HG03060 (cell line): Measurements from ENCODE around the gene ICOS.

Experiments
- ATAC-seq: cut with Tn5 transposase; IDR thresholded peaks from one replicate; pipeline ENCODE4 v1.9.1; 2021; ENCODE audit warnings: low read depth, moderate number of reproducible peaks; ENCODE audit not compliant: unreplicated experiment

The ICOS gene, protein sequence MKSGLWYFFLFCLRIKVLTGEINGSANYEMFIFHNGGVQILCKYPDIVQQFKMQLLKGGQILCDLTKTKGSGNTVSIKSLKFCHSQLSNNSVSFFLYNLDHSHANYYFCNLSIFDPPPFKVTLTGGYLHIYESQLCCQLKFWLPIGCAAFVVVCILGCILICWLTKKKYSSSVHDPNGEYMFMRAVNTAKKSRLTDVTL

DNA sequence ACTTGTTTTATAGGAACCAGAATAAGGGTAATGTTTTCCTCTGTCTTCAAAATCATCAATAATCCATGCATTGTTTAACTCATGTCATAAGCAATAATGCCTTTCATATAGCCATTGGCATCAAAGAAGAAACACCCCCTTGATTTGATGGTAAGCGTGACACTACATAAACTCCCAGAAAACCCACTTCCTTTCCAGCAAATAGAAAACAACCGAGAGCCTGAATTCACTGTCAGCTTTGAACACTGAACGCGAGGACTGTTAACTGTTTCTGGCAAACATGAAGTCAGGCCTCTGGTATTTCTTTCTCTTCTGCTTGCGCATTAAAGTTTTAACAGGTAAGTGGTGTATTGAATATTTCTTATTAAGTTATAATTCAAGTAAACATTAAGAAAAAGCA, at the start of gene ICOS:
TSS of gene ICOS (plus strand) at position 229 of the 400 bp plus-strand sequence. CDS start at position 281, 52 bp downstream.
- ATAC-seq: no peak

DNA sequence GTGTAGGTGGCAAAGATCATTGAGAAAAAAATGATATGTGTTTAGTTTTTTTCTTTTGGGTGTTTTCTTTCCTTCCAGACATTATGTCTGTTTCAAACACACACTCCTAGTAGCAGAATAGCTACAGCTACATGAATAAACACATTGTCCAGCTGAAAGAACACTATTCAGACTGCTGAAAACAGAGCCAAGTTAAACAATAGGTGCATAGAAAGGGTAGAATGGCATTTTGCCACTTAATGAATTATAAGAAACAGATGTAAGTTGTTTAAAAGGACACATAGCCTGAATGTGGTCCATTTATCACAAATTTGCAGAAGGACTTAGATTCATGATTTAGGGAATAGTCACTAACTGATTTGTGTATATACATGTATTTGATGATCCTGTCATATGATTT, 48.9 kb upstream of the ICOS start:
- no peak for ATAC-seq

DNA sequence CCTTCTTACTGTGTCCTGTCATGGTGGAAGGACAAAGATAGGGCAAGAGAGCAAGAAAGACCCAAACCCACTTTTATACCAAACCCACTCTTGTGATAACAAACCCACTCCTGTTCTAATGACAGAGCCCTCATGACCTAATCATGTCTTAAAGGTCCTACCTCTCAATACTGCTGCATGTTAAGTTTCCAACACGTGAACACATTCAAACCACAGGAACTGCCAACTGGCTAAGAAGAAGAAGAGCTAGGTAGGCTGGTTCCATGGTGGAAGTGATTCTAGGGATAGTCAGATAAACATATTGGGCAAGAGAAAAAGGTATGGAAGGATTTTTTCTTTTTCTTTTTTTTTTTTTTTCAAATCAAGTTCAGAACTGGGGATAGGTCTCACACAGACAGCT, 47.0 kb upstream of the ICOS start:
- no peak for ATAC-seq

DNA sequence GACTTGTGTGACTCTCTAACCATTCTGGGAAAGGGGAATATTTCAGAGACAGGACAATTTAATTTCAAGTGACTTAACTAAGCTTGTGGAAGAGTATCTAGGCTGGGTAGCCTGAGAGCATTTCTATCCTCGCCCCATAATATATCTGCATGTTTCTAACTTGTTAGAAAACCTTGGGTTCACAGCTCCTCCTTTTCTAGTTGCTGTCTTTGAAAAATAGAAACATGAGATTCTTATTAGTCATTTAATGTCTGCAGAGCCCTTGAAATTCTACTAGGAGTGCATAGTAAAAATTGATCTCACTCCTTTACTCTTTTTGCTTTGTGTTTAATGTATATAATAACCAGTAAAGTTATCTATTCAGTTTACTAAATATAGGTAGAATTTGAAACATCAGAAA, 46.6 kb upstream of the ICOS start:
- no peak for ATAC-seq

DNA sequence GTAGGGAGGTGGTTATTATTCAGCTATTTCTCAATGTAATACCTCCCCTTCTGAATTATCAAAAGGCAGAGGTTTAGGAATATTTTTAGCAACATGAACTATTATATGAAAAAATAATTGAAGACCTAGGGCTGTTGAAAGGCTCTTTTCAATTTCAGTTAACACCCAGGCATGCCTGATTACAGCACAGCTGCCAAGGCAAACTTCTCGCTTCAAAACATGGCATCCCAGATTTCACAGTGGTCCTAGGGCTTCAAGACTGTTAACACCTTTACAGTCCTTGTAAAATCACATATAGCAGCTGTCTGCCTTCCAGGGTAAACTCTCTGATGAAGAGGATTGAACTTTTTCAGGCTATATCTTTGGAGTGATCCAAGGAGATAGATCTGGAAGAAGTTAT, 45.8 kb upstream of the ICOS start:
- no peak for ATAC-seq

DNA sequence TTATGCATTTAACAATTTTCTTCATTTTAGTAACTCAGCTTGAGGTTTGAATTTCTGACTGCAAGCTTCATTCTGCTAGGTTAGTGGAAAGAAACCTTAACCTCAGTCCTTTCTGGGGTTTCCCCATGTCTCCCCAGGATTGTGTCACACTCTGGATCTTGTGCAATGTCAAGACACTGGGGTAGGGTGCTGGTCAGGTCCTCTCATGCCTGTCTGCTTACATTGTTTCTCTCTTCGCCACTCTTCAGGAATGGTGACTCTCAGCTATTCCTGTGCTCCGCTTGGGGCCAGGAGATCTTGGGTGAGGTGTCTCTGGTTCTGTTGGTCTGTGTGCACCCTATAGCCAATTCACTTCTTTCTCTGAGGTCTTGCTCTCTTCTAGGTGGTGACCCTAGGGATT, 45.1 kb upstream of the ICOS start:
- no peak for ATAC-seq

DNA sequence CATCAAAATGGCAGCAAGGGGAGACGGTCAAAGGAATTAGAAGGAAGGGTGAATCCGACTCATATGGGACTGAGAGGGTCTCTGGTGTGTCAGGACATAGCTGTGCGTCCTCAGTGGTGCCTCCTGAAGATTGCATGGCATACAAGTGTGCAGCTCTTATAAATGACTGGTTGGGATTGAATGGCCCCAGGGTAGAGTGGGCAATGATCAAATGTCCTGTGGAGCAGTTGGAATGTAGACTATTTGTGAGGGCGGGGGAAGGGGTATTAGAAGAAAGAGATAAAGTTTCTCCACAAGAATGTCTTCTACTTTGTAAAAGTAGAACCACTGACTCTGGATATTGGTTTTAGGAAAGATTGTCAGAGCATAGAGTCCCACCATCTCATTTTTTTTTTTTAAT, 44.4 kb upstream of the ICOS start:
- no peak for ATAC-seq

DNA sequence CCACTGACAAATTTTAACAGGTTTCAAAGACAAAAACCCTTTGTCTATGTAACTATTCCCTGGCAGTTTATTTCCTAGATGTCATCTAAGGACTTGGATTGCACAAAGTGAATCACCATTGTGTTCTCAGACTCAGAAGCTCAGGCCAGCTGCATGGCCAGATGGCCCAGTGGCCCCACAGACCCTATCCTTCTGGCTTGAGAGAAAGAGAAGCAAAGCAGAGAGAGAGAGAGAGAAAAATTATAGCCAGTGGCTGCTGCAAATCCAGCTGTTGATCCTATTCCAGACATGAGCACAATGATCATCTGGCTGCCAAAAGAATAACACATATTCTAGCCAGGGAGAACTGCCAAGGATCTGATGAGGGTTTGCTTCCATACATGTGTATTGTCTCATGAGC, 43.2 kb upstream of the ICOS start:
- ATAC-seq: no peak

DNA sequence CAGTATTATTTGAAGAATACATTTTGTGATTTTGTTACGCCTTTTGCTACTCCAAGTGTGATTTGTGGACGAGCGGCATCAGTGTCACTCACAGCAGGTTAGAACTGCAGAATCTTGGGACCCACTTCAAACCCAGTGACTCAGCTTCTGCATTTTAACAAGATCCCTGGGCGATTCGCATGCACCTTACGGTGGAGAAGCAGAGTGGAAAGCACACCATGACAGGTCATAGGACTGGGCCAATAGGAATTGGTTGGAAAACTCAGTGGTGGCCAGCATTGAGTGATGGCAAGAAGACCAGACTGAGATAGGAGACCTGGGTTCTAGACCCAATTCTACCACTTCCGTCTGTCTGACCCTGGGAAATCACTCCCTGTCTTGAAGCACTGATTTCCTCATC, 42.7 kb upstream of the ICOS start:
- no peak for ATAC-seq

DNA sequence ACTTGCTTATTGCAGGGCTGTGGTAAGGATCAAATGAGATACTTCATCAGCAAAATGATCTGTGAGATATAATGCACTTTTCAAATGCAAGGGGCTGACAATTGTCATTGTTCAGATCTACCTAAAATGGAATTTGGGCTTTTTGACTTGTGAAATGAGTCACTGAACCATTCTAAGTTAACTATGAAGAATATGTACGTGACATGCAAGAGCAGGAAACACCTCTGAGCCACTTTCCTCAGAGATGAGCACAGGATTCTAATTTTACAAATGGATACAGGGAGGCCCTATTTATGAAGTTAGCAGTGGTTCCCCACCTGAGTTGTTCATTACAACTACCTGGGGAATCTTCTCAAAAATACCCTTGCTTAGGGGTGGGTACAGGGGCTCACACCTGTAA, 42.3 kb upstream of the ICOS start:
- no peak for ATAC-seq

DNA sequence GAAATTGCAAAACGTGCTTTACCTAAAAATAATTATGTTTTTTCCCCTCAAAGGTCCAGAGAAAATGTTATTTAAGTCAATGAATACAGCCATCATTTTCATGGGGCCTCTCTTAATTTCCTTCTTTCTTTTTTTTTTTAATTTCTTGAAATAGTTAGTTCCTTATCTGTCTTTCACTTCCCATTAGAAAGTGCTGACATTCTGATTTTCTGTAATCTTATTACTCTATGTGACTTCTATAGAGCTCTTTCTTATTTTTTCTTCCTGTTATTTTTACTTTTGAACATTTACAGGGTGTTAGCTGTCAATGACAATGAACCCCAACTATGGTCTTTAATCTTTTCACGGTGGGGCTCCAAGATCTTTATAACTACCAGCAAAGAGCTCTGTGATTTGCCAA, 39.0 kb upstream of the ICOS start:
- ATAC-seq: no peak

DNA sequence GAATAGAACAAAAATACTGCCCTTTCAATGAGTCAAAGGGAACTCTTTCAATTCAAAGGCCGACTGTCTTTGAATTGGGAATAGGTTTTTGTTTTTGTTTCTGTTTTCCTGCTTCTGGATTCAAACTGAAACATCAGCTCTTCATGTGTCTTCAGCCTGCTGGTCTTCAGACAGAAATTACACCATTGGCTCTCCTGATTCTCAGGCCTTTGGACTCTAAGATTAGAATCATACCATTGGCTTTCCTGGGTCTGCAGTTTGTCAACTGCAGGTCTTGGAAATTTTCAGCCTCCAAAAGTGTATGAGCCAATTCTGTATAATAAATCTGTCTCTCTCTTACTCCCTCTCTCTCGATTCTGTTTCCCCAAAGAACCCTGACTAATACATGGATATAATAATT, 37.9 kb upstream of the ICOS start:
- ATAC-seq: no peak

DNA sequence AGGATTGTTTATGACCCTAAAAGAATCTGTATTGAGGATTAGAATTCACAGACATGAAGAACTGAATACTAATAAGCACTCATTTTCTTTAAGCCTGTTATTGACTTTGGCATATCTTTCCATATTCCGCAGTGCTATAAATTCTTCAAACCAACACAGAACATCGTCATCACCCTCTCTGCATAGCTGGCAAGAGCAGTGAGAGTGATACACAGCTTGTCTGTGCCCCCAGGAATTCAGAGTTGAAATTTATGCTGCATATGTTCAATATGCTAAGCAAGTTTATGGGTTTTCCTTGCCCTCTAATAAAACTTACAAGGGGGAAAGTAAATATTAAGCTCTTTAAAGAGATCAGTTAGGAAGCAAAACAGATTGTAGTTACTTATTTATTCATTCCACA, 36.3 kb upstream of the ICOS start:
- no peak for ATAC-seq

DNA sequence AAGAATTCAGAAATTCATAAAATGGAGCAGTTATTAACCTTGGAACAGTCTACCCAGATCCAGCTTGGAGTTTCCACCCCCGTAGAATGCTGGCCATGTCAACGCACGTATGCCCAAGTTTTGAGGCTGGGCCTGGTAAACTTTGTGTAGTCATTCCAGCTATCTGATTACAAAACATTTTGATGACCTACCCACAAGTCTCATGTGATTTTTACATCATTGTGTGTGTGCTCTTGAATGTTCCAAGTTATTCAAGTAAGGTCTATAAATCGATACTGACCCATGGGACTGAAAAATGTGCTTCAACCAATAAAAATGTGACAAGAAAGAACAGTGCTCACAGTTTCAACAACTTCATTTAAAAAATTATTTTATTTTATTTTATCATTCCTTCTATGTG, 32.5 kb upstream of the ICOS start:
- no peak for ATAC-seq

DNA sequence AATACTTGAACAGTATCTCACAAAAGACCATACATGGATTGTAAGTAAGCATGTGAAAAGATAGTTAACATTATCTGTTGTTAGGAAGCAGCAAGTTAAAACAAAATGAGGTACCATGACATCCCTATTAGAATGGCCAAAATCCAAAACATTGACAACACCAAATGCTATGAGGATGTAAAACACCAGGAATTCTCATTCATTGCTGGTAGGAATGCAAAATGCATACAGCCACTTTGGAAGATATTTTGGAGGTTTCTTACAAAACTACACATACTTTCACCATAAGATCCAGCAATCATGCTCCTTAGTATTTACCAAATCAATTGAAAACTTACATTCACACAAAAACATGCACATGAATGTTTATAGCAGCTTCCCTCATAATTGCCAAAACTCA, 30.9 kb upstream of the ICOS start:
- ATAC-seq: no peak

DNA sequence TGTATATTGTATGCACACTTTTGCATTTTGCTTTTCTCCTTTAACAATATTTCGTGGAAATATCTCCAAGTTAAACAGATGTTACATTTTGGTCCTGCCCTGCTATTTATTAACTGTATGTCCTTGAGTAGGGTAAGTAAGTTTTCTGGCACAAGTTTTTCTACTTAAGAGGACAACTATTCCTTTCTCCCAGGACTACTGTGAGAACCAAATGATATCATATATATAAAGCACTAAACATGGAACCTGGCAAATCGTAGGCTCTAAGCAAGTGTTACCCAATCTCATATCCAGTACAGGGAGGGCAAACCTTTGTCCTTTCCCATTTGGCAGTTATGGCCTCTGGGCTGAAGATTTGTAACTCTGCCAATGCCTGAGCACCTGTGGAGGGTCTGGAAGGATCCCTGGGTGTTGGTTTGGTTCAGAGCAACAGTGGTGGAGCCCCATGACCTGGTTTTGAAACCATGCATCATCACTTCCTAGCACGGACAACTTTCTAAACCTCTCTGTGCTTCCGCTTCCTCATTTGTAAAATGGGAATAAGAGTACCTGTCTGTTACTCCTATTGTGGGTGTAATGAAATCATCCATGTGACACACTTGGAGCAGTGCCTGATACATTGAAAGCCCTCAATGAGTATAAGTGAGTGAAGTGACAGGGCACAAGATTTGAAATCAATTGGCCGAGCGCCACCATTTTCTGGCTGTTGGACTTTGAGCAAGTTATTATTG, 28.3 kb upstream of the ICOS start:
- no peak for ATAC-seq

DNA sequence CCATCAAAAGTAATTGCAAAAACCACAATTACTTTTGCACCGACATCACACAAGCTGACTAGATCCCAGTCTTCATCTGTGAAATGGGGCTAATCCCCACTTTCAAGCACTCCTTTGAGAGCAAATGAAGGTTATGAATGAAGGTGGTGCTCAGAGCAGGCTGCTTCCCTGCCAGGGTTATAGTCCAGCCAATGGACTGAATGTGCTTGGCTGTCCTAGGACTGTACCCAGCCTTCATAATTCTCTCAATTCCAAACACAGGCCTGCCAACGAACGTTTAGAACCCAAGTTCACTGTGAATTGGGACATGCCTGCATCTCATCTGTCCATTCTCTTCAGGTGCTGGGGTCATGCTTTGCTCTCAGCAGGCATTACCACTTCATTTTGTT, 27.8 kb upstream of the ICOS start:
- ATAC-seq: no peak

DNA sequence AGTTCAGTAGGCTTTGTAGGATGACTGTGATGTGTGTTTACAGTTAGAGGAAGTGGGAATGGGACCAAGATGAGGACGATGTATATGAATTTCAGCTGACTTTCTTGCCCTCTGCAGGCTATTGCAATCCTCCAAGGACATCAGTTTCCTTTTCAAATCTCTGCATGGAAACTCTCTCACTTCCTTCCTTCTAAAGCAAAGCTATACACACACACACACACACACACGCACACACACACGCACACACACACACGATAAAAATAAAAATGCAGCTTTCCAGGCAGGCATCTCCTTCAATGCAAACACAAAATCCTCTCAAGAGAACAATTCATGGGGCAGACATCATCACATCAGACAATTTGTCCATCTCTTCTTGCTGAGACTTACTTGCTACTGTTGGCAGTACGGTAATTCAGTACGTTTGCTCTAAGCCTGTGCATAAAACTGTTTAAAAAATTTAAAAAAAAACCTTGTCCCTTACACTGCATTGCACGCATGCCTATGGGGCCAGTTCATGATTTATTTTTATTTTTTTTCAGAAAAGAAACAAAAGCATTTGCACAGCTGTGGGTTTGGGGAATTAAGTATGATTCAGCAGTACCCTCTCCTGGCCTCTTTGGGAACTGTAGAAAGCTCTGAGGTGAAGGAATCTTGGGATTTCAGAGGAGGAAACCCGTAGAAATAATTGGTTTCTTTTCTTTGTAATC, 27.1 kb upstream of the ICOS start:
- ATAC-seq: no peak

DNA sequence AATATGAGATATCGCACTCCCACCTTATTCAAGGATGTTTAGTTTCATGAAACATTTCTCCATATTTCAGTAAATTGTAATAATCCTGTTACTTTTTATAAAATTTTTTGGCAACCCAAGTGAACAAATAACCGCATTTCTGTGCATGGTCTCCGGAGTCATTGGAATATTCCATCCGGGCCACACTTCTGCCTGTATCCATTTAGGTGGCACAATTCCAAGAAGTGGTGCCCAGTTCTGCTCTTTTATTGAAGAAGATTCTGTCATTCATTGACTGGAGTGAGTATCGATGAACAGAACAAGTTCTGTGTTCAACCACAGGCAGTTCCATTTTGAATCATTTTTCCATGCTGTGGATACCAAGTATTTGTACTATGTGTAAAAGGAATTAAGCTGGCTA, 26.6 kb upstream of the ICOS start:
- ATAC-seq: no peak

DNA sequence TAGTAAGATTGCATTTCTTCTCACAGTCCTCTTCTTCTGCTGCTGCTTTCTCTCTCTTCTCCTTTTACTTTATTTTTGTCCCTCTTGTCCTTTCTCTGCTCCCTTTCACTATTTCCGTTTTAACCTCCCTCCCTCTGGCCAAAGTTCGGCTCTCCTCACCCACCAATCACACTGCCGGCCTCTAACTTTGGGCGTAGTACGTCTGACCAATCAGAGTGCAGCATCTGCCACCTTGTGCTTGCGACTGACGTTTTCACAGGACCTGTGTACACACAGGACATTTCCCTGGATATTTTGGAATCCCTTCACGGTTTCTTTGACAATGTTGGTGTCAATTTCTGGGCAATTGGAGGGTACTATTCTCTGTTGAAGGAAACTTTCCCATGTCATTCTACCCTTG, 22.6 kb upstream of the ICOS start:
- ATAC-seq: no peak

DNA sequence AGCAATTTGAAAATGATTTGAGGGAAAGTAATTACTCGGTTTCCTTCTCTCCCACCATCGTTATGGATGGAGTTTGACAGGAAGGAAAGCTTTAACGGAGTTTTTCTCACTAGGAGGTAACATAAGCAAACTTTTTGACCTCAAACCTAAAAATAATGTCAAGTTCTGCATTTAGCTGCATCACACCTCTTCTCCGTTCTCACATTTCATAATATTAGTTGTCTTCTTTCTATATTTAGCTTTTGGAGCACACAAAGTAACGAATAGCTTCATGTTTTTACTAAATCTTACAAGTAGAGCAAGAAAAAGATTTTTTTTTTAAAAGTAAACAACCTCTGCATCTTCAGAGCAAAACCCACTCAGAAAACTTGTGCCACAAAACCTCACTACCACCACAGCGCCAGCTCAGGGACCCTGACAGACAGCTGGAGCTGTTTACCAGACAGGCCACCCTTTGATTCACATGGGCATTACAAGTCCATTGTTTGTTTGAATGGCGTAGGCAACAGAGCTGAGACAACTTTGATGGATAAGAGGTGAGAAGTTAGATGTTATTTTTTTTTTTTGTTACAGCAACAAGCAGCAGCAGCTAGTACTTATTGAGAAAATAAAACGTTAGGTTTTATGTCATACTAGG, 21.9 kb upstream of the ICOS start:
- no peak for ATAC-seq

DNA sequence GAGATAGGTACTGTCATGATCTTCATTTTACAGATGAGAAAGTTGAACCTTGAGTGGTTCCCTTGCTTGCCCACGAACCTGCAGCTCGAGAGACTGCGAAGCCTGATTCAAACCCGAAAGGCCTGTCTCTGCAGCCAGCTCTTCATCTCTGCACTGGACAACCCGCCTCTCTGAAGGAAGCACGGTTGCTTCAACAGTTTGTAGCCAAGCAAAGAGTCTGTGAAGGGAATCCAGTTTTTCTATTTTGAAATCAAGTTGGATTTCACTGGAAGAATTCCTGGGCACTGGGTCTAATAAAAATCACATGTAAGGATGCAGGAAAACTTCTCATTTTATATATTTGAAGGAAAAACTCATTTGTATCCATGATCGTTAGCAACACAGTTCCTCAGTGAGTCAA, 21.3 kb upstream of the ICOS start:
- no peak for ATAC-seq
